ENCODE data around the gene GINS2.

The GINS2 gene

GRCh38 chr16:85715169-85716021 is 26.6 kb upstream of the GINS2 start:
- no peak for DNase-seq

GRCh38 chr16:85712801-85713200 is 24.0 kb upstream of the GINS2 start:
- no peak for DNase-seq

GRCh38 chr16:85711982-85712587 is 23.3 kb upstream of the GINS2 start:
- no peak for DNase-seq

- DNase-seq: no peak
Measured at GRCh38 chr16:85710732-85711131, 22.0 kb upstream of the GINS2 start.

GRCh38 chr16:85709766-85710585 is 21.2 kb upstream of the GINS2 start:
- DNase-seq: no peak

GRCh38 chr16:85708338-85708737 is 19.6 kb upstream of the GINS2 start:
- no peak for DNase-seq

- DNase-seq: no peak
Measured at GRCh38 chr16:85707528-85708095, 18.9 kb upstream of the GINS2 start.

- no peak for DNase-seq
Measured at GRCh38 chr16:85706449-85707034, 17.8 kb upstream of the GINS2 start.

- DNase-seq: no peak
Measured at GRCh38 chr16:85704900-85705846, 16.4 kb upstream of the GINS2 start.

GRCh38 chr16:85704011-85704410 is 15.3 kb upstream of the GINS2 start:
- no peak for DNase-seq

- peak; percentile 30 for DNase-seq
Measured at GRCh38 chr16:85699628-85700027, 10.9 kb upstream of the GINS2 start.

GRCh38 chr16:85698935-85699558 is 10.3 kb upstream of the GINS2 start:
- no peak for DNase-seq

GRCh38 chr16:85698459-85698891 is 9.7 kb upstream of the GINS2 start:
- no peak for DNase-seq

- no peak for DNase-seq
Measured at GRCh38 chr16:85697431-85697830, 8.7 kb upstream of the GINS2 start.

GRCh38 chr16:85696781-85697180 is 8.0 kb upstream of the GINS2 start:
- DNase-seq: no peak

GRCh38 chr16:85695196-85696128 is 6.7 kb upstream of the GINS2 start:
- DNase-seq: no peak

GRCh38 chr16:85690469-85691064 is 1.8 kb upstream of the GINS2 start:
- no peak for DNase-seq

GRCh38 chr16:85689950-85690320 is 1.2 kb upstream of the GINS2 start:
- DNase-seq: no peak

GRCh38 chr16:85689285-85689949 is 663 bp upstream of the GINS2 start:
- DNase-seq: no peak

Measured in GOT3 (cell line).